ENCODE results near the gene FAM110A. TPM values are rescaled to one million over a fixed set of nuclear protein-coding genes. Genes with fewer than 3 reads are reported as not detected.

The FAM110A gene
- total RNA-seq, 1 donor: 5.2 TPM

GRCh38 chr20:830011-830521 lies 3.4 kb upstream of the FAM110A start:
- H3K4me3 ChIP-seq (ENCODE audit: low read depth, low read length): no peak overlapping the region
- TF ChIP-seq CTCF (IDR thresholded peaks at IDR 0.05; ENCODE audit: insufficient read depth, low read depth, low read length): no peak
- DNase-seq (ENCODE audit: low read depth): peak; percentile 91

DNA sequence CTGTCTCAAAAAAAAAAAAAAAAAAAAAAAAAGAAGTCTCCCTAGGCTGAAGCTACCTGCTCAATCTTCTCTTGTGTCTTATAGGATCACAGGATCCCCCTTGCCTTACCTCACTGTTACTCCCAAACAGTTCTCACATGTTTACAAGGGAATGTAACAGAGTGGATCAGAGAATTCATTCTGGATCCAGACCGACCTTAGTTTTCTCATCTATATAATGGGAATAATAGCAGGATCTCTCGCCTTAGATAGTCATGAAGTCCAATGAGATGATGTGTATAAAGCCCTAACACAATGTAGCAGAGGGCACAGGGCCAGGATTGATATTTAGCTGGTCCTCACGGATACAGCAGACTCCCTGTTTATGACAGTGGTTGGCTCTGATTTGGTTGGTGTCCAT lies 2.3 kb upstream of the FAM110A start:
- no peak overlapping the region for H3K4me3 ChIP-seq (ENCODE audit: low read depth, low read length)
- TF ChIP-seq CTCF (IDR thresholded peaks at IDR 0.05; ENCODE audit: insufficient read depth, low read depth, low read length): no peak
- no peak for DNase-seq (ENCODE audit: low read depth)

DNA sequence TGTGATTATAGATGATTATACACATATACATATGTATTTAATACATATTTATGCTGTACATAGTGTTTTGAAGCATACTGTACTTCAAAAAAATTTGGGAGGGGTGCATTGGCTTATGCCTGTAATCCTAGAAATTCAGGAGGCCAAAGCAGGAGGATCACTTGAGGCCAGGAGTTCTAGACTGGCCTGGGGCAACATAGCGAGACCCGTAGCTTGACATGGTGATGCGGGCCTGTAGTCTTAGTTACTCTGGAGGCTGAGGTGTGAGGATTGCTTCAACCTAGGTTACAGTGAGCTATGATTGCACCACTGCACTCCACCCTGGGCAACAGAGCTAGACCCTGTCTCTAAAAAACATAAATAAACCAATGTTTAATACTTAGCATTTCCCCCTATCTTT lies 1.6 kb upstream of the FAM110A start:
- no peak overlapping the region for H3K4me3 ChIP-seq (ENCODE audit: low read depth, low read length)
- DNase-seq (ENCODE audit: low read depth): no peak
- no peak for TF ChIP-seq CTCF (IDR thresholded peaks at IDR 0.05; ENCODE audit: insufficient read depth, low read depth, low read length)

- TF ChIP-seq CTCF (IDR thresholded peaks at IDR 0.05; ENCODE audit: insufficient read depth, low read depth, low read length): no peak
- DNase-seq (ENCODE audit: low read depth): no peak
- peak overlapping the region; percentile 91 for H3K4me3 ChIP-seq (ENCODE audit: low read depth, low read length)
Measured at GRCh38 chr20:833121-833449, 430 bp upstream of the FAM110A start.

DNA sequence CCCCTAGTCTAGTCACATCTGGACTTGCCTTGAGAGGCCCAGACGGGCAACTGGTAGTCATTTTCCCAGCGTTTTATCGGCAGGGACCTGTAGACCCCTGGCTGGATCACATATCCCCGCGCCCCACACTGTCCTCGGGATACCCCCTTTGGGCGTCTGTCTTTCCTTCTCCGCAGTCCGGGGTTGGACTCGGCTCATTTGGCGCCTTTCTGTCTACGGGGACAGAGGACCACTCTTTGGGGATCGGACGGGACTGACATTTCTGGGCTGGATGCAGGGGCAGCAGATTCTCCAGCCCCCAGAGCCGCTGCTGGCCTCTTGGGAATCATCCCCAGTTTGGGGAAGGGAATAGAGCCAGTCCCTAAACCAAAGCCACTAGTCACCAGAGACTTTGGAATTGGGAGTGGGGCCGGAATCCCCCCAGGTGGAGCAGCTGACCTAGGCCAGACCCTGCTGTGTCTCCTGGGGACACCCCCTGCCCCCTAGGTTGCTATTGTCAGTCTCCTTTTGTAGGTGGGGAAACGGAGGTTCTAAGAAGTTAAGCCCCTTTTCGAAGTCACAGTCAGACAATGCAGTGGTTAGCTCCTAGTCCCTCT lies 734 bp downstream of the FAM110A start:
- H3K4me3 ChIP-seq (ENCODE audit: low read depth, low read length): peak overlapping the region; percentile 91
- TF ChIP-seq CTCF (IDR thresholded peaks at IDR 0.05; ENCODE audit: insufficient read depth, low read depth, low read length): no peak
- DNase-seq (ENCODE audit: low read depth): no peak

GRCh38 chr20:835608-836045 lies 2.1 kb downstream of the FAM110A start:
- TF ChIP-seq CTCF (IDR thresholded peaks at IDR 0.05; ENCODE audit: insufficient read depth, low read depth, low read length): no peak
- no peak for DNase-seq (ENCODE audit: low read depth)
- peak overlapping the region; percentile 12 for H3K4me3 ChIP-seq (ENCODE audit: low read depth, low read length)

DNA sequence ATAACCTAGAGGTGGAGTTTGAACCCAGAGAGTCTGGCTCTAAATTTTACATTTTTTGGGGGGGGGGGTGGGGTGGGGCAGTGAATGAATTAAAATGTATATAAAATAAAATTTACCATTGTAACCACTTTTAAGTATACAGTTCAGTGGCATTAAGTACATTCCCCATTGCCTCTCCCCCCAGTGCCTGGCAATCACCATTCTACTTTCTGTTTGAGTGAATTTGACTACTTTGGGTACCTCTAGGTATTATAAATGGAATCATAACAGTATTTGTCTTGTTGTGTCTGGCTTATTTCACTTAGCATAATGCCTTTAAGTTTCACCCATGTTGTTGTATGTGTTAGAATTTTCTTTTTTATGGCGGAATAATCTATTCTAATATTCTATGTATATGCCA lies 2.7 kb downstream of the FAM110A start:
- no peak for DNase-seq (ENCODE audit: low read depth)
- TF ChIP-seq CTCF (IDR thresholded peaks at IDR 0.05; ENCODE audit: insufficient read depth, low read depth, low read length): no peak

More for the DNA sequence above, 2.7 kb downstream of the FAM110A start:
- H3K4me3 ChIP-seq (ENCODE audit: low read depth, low read length): no peak overlapping the region
